Amniotic epithelial cell (primary cell): ENCODE results near the gene WNT8B.

Source experiments
- DNase-seq: peaks from one replicate; pipeline ENCODE4 v3.0.0-alpha.2; 2010; ENCODE audit warnings: low read depth

WNT8B gene

DNA sequence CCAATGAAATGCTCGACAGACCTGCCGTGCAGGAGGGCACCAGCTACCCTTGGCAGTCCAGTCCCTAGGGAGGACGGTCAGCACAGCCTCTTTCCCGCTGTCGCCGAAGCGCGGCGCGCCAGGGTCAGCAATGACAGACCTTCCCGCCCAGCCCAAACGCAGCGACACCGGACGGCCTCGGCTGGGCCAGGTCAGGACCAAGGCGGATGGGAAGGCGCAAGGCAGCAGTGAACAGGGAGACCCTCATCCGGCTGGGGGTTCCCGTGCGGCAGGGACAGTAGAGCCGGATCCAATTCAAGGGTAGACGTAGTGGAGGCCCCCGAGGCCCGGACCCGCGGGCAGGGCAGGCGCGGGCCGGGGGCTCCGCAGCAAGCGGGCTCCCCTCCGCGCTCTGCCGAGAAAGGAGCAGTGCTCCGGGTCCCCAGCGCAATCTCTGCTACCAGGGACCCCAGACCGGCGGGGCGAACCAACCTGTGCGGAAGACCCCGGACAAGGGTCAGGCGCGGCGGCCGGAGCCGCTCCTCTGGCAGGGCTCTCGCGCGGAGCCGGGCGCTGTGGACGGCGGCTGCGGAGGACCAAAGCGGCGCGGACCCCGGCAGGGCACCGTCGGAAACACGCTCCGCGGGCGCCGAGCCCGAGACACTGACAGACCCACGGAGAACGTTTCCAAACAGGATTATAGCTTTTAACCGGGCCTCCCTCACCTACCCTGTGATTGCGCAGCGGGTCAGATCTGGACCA, 56.7 kb downstream of the WNT8B start, which contains the start of gene SEC31B:
Gene SEC31B, minus strand, starts transcription at position 551 of the 741 bp plus-strand sequence. CDS start 2,909 bp downstream, outside the sequence.
- DNase-seq = no peak

DNA sequence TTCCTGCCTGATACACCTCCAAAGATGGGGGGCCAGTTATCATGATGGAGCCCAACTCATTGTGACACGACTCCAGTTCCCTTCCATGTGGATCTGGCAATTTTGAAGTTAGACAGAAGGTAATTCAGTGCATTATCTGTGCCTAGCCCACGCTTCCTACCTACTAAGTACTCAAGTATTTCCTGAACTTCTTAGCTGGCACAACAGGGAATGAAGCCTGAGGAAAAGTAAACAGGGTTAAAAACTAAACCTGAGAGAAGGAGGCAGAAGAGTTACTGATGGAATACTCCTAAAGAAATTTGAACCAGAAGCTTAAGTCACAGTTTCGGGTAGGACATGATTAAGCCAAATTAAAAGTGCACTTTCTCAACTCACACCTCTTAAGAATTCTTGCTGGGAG, 58.0 kb downstream of the WNT8B start:
- peak; percentile 64 for DNase-seq

DNA sequence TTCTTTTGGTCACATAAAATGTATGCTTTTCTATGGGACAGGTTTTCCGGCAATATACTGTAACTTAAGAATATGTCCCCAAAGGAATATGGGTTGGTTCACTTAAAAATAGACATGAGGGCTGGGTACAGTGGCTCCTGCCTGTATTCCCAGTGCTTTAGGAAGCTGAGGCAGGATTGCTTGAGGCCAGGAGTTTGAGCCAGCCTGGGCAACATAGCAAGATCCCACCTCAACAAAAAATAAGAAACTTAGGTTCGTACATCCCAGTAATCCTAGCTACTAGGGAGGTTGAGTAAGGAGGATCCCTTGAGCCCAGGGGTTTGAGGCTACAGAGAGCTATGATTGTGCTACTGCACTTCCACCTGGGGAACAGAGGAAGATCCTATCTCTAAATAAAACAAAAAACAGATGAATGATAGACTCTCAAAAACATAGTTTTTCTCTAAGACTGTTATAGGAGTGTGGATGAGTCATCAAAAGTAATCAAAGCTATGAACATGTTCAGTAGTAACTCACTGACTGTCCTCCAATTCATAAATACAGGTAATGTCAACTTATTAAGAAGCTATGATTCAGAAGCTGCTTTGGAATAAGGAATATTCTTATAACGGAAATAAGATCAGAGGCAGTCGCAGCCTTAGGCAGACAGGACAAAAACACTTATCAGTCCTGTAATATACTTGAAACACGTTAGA, 59.4 kb downstream of the WNT8B start:
- no peak for DNase-seq

DNA sequence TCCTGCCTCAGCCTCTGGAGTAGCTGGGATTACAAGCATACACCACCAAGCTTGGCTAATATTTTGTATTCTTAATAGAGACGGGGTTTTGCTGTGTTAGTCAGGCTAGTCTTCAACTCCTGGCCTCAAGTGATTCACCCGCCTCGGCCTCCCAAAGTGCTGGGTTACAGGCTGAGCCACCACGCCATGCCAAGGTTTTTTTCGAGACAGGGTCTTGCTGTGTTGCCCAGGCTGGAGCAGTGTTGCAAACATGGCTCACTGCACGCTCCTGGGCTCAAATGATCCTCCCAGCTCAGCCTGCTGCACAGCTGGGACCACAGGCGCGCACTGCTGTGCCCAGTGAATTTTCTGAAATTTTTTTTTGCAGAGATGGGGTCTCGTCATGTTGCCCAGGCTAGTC, 60.1 kb downstream of the WNT8B start:
- no peak for DNase-seq

DNA sequence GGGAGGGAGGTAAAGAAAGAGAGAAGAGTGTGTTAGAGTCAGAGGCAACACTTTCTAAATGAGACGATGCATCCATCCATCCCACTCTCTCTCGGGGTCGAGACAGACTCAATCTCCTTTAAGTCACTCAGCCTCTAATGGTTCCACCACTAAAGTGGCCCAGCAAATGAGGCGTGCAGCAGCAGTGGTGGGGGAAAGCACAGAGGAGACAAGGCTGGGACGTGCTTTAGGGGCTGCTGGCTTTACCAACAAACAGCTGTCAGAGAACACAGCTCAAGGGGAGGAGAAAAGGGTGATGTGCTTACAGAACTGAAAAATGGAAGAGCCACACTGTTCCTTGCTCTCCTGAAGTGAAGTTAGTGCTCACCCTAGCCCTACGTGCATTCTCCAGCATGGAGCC, 61.4 kb downstream of the WNT8B start:
- no peak for DNase-seq

DNA sequence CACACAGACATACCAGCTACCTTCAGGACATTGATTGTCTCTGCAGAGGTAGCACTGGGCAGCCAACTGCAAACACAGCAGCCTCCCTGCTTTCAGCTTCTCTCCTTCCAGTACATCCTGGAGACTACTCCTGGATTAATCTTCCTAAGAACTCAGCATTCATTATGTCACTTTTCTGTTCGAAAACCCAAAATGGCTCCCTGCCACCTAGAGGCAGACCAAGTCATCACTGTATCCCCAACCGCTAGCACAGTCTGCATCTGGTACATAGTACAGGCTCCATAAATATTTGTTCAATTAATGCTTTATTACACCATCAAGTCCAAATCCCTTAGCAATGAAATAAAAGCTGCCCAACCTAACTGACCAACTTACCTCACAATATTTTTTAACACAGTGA, 61.8 kb downstream of the WNT8B start:
- no peak for DNase-seq

DNA sequence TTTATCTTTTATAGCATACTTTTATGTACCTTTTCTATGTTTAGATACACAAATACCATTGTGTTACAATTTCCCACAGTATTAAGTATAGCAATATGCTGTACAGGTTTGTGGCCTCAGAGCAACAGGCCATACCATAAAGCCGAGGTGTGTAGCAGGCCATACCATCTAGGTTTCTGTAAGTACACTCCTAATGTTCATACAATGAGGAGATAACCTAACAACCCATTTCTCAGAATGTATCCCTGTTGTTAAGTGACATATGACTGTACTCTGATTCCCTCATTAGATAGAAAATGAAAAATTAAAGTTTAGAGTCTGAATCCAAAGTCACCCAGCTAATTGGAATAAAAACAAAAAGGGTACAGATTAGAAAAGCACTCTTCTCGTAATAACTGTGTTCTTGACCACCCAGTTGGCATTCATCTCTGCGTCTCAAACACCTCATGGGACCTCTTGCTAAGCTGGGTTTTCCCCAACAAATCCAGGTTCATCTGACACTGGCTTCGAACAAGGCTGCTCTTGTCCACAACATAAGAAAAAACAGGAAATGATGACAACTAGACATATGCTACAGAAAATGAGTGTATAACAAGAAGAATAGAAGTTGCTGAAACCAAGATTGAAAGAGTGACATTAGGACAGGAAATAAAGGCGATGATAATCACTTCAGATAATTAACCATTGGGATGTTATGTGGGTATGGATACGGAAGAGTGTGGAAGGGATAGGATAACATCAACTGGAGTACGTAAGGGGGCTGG, 65.5 kb downstream of the WNT8B start:
- no peak for DNase-seq

DNA sequence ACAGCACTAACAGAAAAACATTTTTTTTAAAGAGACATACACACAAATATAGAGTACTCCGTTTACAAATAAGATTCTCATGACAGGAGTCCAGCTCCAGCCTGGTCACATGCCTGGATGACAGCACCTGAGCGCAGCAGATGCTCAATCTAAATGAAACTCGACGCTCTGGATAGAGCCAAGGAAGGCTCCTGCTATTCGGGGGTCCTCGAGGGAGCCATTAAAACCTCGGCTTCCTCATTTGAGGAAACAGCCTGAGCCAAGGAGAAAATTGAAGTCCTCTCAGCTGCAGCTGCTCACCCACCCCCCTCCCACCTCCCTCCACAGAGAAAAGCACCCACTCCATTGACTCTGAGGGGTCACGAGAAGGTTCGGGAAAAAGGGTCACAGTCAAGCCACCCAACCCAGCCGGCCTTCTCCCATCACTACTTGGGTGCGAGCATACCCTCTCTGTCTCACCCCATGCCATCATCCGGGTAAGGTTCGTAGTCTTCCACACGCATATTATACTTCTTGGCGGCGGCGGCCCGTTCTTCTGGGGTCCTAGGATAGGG, 66.2 kb downstream of the WNT8B start:
- no peak for DNase-seq

DNA sequence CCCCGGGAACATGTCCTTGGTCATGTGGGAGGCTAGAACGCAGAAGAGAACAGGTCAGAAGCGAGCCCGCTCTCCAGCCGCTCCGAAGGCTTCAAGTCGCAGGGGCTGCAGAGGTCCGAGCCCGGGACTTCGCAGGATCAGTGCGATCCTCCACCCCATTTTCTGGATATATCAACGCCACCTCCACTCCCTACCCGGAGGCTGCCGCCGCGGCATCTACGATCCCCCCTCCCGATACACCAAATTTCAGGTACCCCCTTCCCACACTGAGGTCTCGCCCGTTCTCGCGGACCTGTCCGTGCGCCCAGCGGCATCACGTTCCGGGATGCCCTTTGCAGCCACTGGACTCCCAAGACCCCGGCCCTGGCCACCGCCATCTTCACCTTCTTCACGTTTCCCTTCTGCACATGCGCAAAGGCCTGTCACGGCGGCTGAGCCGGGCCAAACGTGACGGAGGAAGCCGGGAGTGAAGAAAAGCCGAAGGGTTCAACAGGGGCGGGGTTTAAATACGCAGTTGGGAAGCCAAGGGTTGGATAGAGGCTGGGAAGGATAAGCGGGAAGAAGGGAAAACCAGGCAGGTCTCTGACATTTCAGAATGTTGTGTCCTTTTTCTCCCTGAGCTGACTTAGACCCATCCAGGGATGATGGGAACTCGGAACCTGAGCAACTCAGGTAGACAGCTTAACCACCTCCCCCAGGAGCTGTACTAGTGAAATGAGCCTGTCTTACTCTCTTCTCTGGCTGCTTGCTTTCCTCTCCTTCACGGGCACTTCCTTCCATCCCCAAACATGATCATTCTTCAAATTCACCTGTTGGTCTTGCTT, 66.9 kb downstream of the WNT8B start, which contains the start of gene NDUFB8:
Gene NDUFB8, minus strand, starts transcription at position 397 of the 824 bp plus-strand sequence. Its CDS starts 20 bp downstream, at position 377.
- DNase-seq = peak; percentile 65

DNA sequence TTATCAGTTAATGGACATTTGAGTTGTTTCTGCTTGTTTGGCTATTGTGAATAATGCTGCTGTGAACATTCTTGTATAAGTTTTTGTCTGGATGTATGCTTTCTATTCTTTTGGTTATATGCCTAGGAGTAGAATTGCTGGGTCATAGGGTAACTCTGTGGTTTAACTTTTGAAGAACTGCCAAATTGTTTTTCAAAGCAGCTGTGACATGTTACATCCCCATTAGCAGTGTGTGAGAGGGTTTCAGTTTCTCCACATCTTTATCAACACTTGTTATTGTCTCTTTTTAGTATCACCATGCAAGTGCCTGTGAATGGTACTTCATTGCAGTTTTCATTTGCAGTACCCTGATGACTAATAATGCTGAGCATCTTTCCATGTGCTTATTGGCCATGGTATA, 69.0 kb downstream of the WNT8B start:
- DNase-seq = no peak
